B cell (primary cell): Measurements from ENCODE around the gene SRBD1.

Experiments
- CTCF ChIP-seq: fragments of 200-600 bp; IDR thresholded peaks from one replicate; pipeline ENCODE4 v1.8.0; 2022; ENCODE audit warnings: antibody characterized with exemption, mild to moderate bottlenecking
- EZH2 ChIP-seq: IDR thresholded peaks from 2 replicates; pipeline ENCODE4 v1.6.1; 2012; ENCODE audit warnings: borderline replicate concordance, low read depth, mild to moderate bottlenecking, moderate library complexity, low read length; ENCODE audit not compliant: insufficient read depth, poor library complexity, severe bottlenecking

- TF ChIP-seq CTCF (no peak), EZH2 (no peak)
These were observed 208.0 kb downstream of the SRBD1 start for GRCh38 chr2:45403036-45403435.
